ENCODE data around the gene SPDL1.

The SPDL1 gene

GRCh38 chr5:169649486-169649885 lies 65.9 kb downstream of the SPDL1 start:
- Histone ChIP-seq H3K27me3 (ENCODE audit: low read depth, low read length) (no peaks in the 10 kb centered on the region), H3K36me3 (ENCODE audit: control insufficient read depth in 1 of 2, insufficient read depth in 2 of 2, low read length in 2 of 2) (no peaks in the 10 kb centered on the region), H3K4me3 (ENCODE audit: low read depth in 1 of 2, low read length in 2 of 2) (no peak overlapping the region), H3K4me1 (ENCODE audit: control insufficient read depth in 1 of 2, insufficient read depth in 2 of 2, low read length in 2 of 2) (peaks cover 0 to 13% of the 10 kb centered on the region in 2 donors), H3K27ac (ENCODE audit: low read length) (no peak overlapping the region), H3K9me3 (ENCODE audit: control insufficient read depth in 1 of 2, low read length in 2 of 2) (no peaks in the 10 kb centered on the region)

- peak overlapping the region; percentile 32 for H3K27ac ChIP-seq (ENCODE audit: low read length)
- H3K27me3 ChIP-seq (ENCODE audit: low read depth, low read length): no peaks in the 10 kb centered on the region
- no peaks in the 10 kb centered on the region for H3K9me3 ChIP-seq (ENCODE audit: control insufficient read depth in 1 of 2, low read length in 2 of 2)
- no peaks in the 10 kb centered on the region for H3K36me3 ChIP-seq (ENCODE audit: control insufficient read depth in 1 of 2, insufficient read depth in 2 of 2, low read length in 2 of 2)
- peaks cover 0 to 13% of the 10 kb centered on the region in 2 donors for H3K4me1 ChIP-seq (ENCODE audit: control insufficient read depth in 1 of 2, insufficient read depth in 2 of 2, low read length in 2 of 2)
- peak overlapping the region in 1 of 2 donors; percentile 12 for H3K4me3 ChIP-seq (ENCODE audit: low read depth in 1 of 2, low read length in 2 of 2)
Measured at GRCh38 chr5:169650701-169651331, 67.2 kb downstream of the SPDL1 start.

GRCh38 chr5:169651526-169651925 lies 68.0 kb downstream of the SPDL1 start:
- H3K4me1 ChIP-seq (ENCODE audit: control insufficient read depth in 1 of 2, insufficient read depth in 2 of 2, low read length in 2 of 2): peaks cover 0 to 13% of the 10 kb centered on the region in 2 donors
- peak overlapping the region in 1 of 2 donors; percentile 12 for H3K4me3 ChIP-seq (ENCODE audit: low read depth in 1 of 2, low read length in 2 of 2)
- no peaks in the 10 kb centered on the region for H3K27me3 ChIP-seq (ENCODE audit: low read depth, low read length)
- H3K27ac ChIP-seq (ENCODE audit: low read length): no peak overlapping the region
- no peaks in the 10 kb centered on the region for H3K9me3 ChIP-seq (ENCODE audit: control insufficient read depth in 1 of 2, low read length in 2 of 2)
- no peaks in the 10 kb centered on the region for H3K36me3 ChIP-seq (ENCODE audit: control insufficient read depth in 1 of 2, insufficient read depth in 2 of 2, low read length in 2 of 2)

- Histone ChIP-seq H3K4me3 (ENCODE audit: low read depth in 1 of 2, low read length in 2 of 2) (no peak overlapping the region), H3K9me3 (ENCODE audit: control insufficient read depth in 1 of 2, low read length in 2 of 2) (no peaks in the 10 kb centered on the region), H3K27me3 (ENCODE audit: low read depth, low read length) (no peaks in the 10 kb centered on the region), H3K27ac (ENCODE audit: low read length) (no peak overlapping the region), H3K4me1 (ENCODE audit: control insufficient read depth in 1 of 2, insufficient read depth in 2 of 2, low read length in 2 of 2) (peaks cover 0 to 13% of the 10 kb centered on the region in 2 donors), H3K36me3 (ENCODE audit: control insufficient read depth in 1 of 2, insufficient read depth in 2 of 2, low read length in 2 of 2) (no peaks in the 10 kb centered on the region)
Measured at GRCh38 chr5:169652057-169652456, 68.5 kb downstream of the SPDL1 start.

- Histone ChIP-seq H3K9me3 (ENCODE audit: control insufficient read depth in 1 of 2, low read length in 2 of 2) (no peaks in the 10 kb centered on the region), H3K27me3 (ENCODE audit: low read depth, low read length) (no peaks in the 10 kb centered on the region), H3K4me3 (ENCODE audit: low read depth in 1 of 2, low read length in 2 of 2) (no peak overlapping the region), H3K4me1 (ENCODE audit: control insufficient read depth in 1 of 2, insufficient read depth in 2 of 2, low read length in 2 of 2) (peaks cover 0 to 13% of the 10 kb centered on the region in 2 donors), H3K36me3 (ENCODE audit: control insufficient read depth in 1 of 2, insufficient read depth in 2 of 2, low read length in 2 of 2) (no peaks in the 10 kb centered on the region), H3K27ac (ENCODE audit: low read length) (no peak overlapping the region)
Measured at GRCh38 chr5:169653091-169653490, 69.5 kb downstream of the SPDL1 start.

Measured in muscle layer of duodenum (tissue), 2 donors.